GM23248 (cell line): Measurements from ENCODE around the gene MRM2.

ENCODE experiments used
- EZH2 ChIP-seq: fragments of 200-600 bp; sonication (generic); IDR thresholded peaks from 2 replicates; pipeline ENCODE4 v1.6.1; 2018; ENCODE audit warnings: antibody characterized with exemption, mild to moderate bottlenecking; ENCODE audit not compliant: insufficient read depth, poor library complexity, severe bottlenecking
- EZH2phosphoT487 ChIP-seq: fragments of 200-600 bp; sonication (generic); IDR thresholded peaks from 2 replicates; pipeline ENCODE4 v1.6.1; 2018; ENCODE audit warnings: antibody characterized with exemption, moderate library complexity, mild to moderate bottlenecking, low read depth; ENCODE audit not compliant: insufficient read depth

GRCh38 chr7:2281541-2281940 lies 39.5 kb upstream of the MRM2 start:
- TF ChIP-seq EZH2 (no peak), EZH2phosphoT487 (no peak)
